Measurements from ENCODE around the gene IP6K2. TPM values are rescaled to one million over a fixed set of nuclear protein-coding genes. Genes with fewer than 3 reads are reported as not detected.

IP6K2 gene
- total and polyA plus RNA-seq, 8 donors = 44.1 to 234 (median 103) TPM

DNA sequence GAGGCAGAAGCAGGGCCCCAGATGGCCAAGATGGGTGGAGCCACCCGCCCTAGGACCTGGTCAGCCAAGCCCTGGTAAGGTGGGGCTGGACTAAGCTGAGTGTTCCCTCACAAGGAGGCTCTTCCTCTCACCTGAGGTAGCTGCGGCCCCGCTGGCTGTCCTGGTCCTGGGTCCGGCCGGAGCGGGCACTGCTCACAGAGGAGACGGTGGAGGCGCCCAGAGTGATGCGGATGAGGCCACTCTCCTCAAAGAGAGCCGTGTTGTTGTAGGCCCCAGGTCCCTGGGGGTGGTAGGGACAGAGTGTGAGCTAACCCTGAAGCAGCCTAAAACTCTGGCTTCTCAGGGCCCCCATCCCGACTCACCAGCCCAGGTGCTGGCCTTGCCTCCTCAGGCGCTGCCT, 74.4 kb downstream of the IP6K2 start:
- WGBS, 5 donors = 92 to 96% (median 94%) methylated on average over 9 to 12 of the region's 12 CpGs
- Histone ChIP-seq H3K4me1 (no peaks in the 10 kb centered on the region), H3K4me3 (no peak overlapping the region), H3K36me3 (no peaks in the 10 kb centered on the region), H3K9me3 (no peaks in the 10 kb centered on the region), H3K27ac (no peak overlapping the region), H3K27me3 (no peaks in the 10 kb centered on the region)
- TF ChIP-seq EP300 (IDR thresholded peaks at IDR 0.05) (no peak), POLR2AphosphoS5 (IDR thresholded peaks at IDR 0.05) (no peak)
- TF ChIP-seq, protein P1, sequence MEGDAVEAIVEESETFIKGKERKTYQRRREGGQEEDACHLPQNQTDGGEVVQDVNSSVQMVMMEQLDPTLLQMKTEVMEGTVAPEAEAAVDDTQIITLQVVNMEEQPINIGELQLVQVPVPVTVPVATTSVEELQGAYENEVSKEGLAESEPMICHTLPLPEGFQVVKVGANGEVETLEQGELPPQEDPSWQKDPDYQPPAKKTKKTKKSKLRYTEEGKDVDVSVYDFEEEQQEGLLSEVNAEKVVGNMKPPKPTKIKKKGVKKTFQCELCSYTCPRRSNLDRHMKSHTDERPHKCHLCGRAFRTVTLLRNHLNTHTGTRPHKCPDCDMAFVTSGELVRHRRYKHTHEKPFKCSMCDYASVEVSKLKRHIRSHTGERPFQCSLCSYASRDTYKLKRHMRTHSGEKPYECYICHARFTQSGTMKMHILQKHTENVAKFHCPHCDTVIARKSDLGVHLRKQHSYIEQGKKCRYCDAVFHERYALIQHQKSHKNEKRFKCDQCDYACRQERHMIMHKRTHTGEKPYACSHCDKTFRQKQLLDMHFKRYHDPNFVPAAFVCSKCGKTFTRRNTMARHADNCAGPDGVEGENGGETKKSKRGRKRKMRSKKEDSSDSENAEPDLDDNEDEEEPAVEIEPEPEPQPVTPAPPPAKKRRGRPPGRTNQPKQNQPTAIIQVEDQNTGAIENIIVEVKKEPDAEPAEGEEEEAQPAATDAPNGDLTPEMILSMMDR (IDR thresholded peaks at IDR 0.05) = no peak
- intact Hi-C loops (cut with DNase I; ENCODE audit: low total_unique reads) = no loop called here
- DNase-seq = no peak

DNA sequence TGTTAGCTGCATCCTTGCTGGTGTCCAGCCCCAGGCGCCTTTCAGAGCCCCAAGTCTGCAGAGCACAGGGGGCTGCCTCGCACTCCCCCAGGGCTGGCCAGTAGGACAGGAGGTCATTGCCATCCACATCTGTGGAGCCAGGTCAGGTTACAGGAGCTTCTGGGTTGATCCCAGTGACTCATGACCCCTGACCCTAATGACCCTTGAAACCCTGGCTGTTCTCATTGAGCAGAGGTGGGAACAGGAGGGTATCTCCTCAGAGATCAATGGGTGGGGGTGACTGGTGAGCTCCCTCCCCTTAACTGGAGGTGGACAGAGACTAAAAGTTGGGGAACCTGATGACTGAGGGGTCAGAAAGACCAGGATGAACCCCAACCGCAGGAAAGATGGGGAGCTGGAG, 75.6 kb downstream of the IP6K2 start:
- peaks cover 3 to 5% (median 4%) of the 10 kb centered on the region in 4 donors for H3K4me1 ChIP-seq
- H3K4me3 ChIP-seq = no peak overlapping the region
- intact Hi-C loops (cut with DNase I; ENCODE audit: low total_unique reads) = no loop called here
- H3K27me3 ChIP-seq = no peaks in the 10 kb centered on the region
- 94 to 100% (median 97%) methylated on average over 1 to 3 of the region's 3 CpGs for WGBS, 5 donors
- H3K36me3 ChIP-seq = no peaks in the 10 kb centered on the region
- DNase-seq = no peak
- no peak for TF ChIP-seq EP300 (IDR thresholded peaks at IDR 0.05)
- TF ChIP-seq, protein P1 (IDR thresholded peaks at IDR 0.05) = no peak
- TF ChIP-seq POLR2AphosphoS5 (IDR thresholded peaks at IDR 0.05) = no peak
- no peak for TF ChIP-seq POLR2A (IDR thresholded peaks at IDR 0.05)
- no peak overlapping the region for H3K27ac ChIP-seq
- H3K9me3 ChIP-seq = no peaks in the 10 kb centered on the region

DNA sequence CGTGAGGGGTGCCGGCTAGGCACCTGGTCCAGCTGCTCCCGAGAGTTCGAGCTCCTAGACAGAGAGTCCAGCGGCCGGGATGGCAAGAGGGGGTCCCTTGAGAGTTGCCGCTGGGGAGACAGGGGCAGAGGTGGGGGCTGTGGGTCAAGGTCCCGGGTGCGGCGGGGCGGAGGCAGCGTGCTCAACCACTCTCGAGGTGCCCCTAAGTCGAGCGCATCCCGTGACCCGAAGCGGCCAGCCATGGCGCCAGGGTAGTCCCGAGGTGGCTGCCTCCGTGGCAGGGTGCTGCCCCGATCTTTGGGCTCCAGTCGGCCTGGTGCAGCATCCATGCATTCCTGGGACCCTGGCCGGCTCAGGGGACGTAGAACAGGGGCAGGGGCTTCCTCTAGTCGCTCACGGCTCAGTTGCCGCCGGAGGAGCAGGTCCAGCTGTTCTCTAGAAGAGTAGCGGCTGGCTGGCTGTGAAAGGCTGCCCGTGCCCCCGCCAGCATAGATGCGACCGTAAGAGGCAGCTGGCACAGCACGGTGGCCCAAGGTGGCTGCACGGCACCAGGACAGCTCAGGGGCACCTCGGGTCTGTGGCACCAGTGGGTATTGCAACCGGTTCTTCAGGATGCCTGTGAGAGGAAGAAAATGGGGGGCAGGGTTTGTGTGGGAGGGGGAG, 76.9 kb downstream of the IP6K2 start:
- 85 to 92% (median 87%) methylated on average over 29 to 38 of the region's 38 CpGs for WGBS, 5 donors
- H3K4me1 ChIP-seq = peaks cover 11 to 13% (median 12%) of the 10 kb centered on the region in 4 donors
- no peaks in the 10 kb centered on the region for H3K9me3 ChIP-seq
- H3K27ac ChIP-seq = no peak overlapping the region
- H3K4me3 ChIP-seq = no peak overlapping the region
- TF ChIP-seq POLR2A (IDR thresholded peaks at IDR 0.05) = no peak
- TF ChIP-seq, protein P1 (IDR thresholded peaks at IDR 0.05) = no peak
- TF ChIP-seq POLR2AphosphoS5 (IDR thresholded peaks at IDR 0.05) = no peak
- DNase-seq = no peak
- no peaks in the 10 kb centered on the region for H3K27me3 ChIP-seq
- H3K36me3 ChIP-seq = no peaks in the 10 kb centered on the region
- intact Hi-C loops (cut with DNase I; ENCODE audit: low total_unique reads) = no loop called here

Small RNA genes within 50 kb of the gene (small RNA-seq; reads per million reads assigned to genes)
- gene AC141002.1 = 0 reads per million in 4 donors

Other genes with a start within 250 kb of the IP6K2 start
- 100 to 1,000 TPM in 1 of 5 donors, 10 to 100 TPM in 4; 43.4 to 182 (median 51.8) TPM for gene SHISA5, start 213.0 kb downstream of the IP6K2 start, total RNA-seq
- 100 to 1,000 TPM in 1 of 3 donors, 10 to 100 TPM in 2; 57.5 to 116 (median 58.7) TPM for gene SHISA5, start 213.0 kb downstream of the IP6K2 start, polyA plus RNA-seq
- 1 to 10 TPM in 4 of 5 donors, not detected in 1; 1.0 to 9.6 (median 3.0) TPM for gene PFKFB4, start 160.4 kb downstream of the IP6K2 start, total RNA-seq
- 1 to 10 TPM in 2 of 3 donors, under 1 TPM in 1; 0.61 to 3.2 (median 1.5) TPM for gene PFKFB4, start 160.4 kb downstream of the IP6K2 start, polyA plus RNA-seq
- gene UCN2, start 153.4 kb downstream of the IP6K2 start, total RNA-seq = under 1 TPM in 2 of 5 donors, not detected in 3; 0.37 to 0.58 TPM
- gene UCN2, start 153.4 kb downstream of the IP6K2 start, polyA plus RNA-seq = 1 to 10 TPM in 1 of 3 donors, under 1 TPM in 1, not detected in 1; 0.31 to 3.3 TPM
- gene COL7A1, start 121.9 kb downstream of the IP6K2 start, total RNA-seq = 10 to 100 TPM in 2 of 5 donors, 1 to 10 TPM in 3; 1.8 to 75.3 (median 7.6) TPM
- gene COL7A1, start 121.9 kb downstream of the IP6K2 start, polyA plus RNA-seq = 100 to 1,000 TPM in 1 of 3 donors, 1 to 10 TPM in 2; 6.3 to 123 (median 7.7) TPM
- gene UQCRC1, start 107.6 kb downstream of the IP6K2 start, total RNA-seq = 100 to 1,000 TPM; 178 to 568 (median 259) TPM
- 100 to 1,000 TPM; 218 to 347 (median 295) TPM for gene UQCRC1, start 107.6 kb downstream of the IP6K2 start, polyA plus RNA-seq
- gene TMEM89, start 95.5 kb downstream of the IP6K2 start, total RNA-seq = not detected
- gene TMEM89, start 95.5 kb downstream of the IP6K2 start, polyA plus RNA-seq = under 1 TPM in 1 of 3 donors, not detected in 2; 0.62 TPM
- gene SLC26A6, start 81.8 kb downstream of the IP6K2 start, total RNA-seq = 100 to 1,000 TPM in 3 of 5 donors, 10 to 100 TPM in 2; 23.9 to 279 (median 137) TPM
- gene SLC26A6, start 81.8 kb downstream of the IP6K2 start, polyA plus RNA-seq = 10 to 100 TPM; 14.8 to 67.7 (median 31.4) TPM
- 1 to 10 TPM in 4 of 5 donors, not detected in 1; 1.5 to 2.3 (median 1.9) TPM for gene CELSR3, start 54.3 kb downstream of the IP6K2 start, total RNA-seq
- under 1 TPM; 0.15 to 1.00 (median 0.53) TPM for gene CELSR3, start 54.3 kb downstream of the IP6K2 start, polyA plus RNA-seq
- 10 to 100 TPM; 16.2 to 46.7 (median 32.6) TPM for gene NCKIPSD, start 31.3 kb downstream of the IP6K2 start, total RNA-seq
- gene NCKIPSD, start 31.3 kb downstream of the IP6K2 start, polyA plus RNA-seq = 1 to 10 TPM; 6.1 to 7.7 (median 6.1) TPM
- gene PRKAR2A, start 130.7 kb upstream of the IP6K2 start, total RNA-seq = 10 to 100 TPM; 12.1 to 65.9 (median 47.3) TPM
- gene PRKAR2A, start 130.7 kb upstream of the IP6K2 start, polyA plus RNA-seq = 10 to 100 TPM in 1 of 3 donors, 1 to 10 TPM in 2; 6.9 to 11.0 (median 9.2) TPM
- 100 to 1,000 TPM in 1 of 5 donors, 10 to 100 TPM in 3, 1 to 10 TPM in 1; 7.5 to 142 (median 18.8) TPM for gene SLC25A20, start 181.7 kb upstream of the IP6K2 start, total RNA-seq
- 10 to 100 TPM in 2 of 3 donors, 1 to 10 TPM in 1; 7.7 to 24.1 (median 17.9) TPM for gene SLC25A20, start 181.7 kb upstream of the IP6K2 start, polyA plus RNA-seq
- gene ARIH2, start 201.6 kb upstream of the IP6K2 start, total RNA-seq = 100 to 1,000 TPM in 3 of 5 donors, 10 to 100 TPM in 2; 29.8 to 202 (median 130) TPM
- 10 to 100 TPM; 30.0 to 51.9 (median 40.2) TPM for gene ARIH2, start 201.6 kb upstream of the IP6K2 start, polyA plus RNA-seq

All from stomach (tissue), 9 donors.